Measurements from ENCODE around the gene UBE2V1.

DNA sequence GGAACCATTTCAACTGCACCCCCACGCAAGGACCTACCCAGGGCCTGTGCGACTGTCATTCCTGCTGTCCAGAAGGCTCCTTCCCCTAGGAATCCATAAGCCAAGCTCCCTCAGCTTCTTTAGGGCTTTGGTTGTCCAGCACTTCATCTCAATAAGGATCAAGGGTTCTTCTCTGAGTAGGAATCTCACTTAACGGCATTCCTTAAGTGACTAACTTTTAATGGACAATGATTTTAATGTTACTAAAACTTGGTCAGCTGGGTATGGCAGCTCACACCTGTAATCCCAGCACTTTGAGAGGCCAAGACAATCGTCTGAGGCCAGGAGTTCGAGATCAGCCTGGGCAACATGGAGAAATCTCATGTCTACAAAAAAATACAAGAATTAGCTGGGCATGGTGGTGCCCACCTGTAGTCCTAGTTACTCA, 13.4 kb downstream of the UBE2V1 start:
- no peak for TF ChIP-seq GATA3 (IDR thresholded peaks at IDR 0.05; ENCODE audit: low read depth, low read length)
- TF ChIP-seq GATA2 (IDR thresholded peaks at IDR 0.05; ENCODE audit: low read depth, low read length): no peak

Data from SH-SY5Y (cell line).